Muscle layer of duodenum (tissue), 2 donors: ENCODE measurements around the gene NINJ2.
"Not testable (repeated sequence)": the region's sequence is repeated elsewhere in the genome, so short reads cannot be mapped to it uniquely, and the experiment has no call there.

Experiments
- H3K27ac ChIP-seq: one replicate; pipeline ENCODE4 v1.7.0; 2013; ENCODE audit warnings: mild to moderate bottlenecking, low read length
- H3K27me3 ChIP-seq: one replicate; pipeline ENCODE4 v1.7.0; 2013; ENCODE audit warnings: low read depth, mild to moderate bottlenecking, control low read depth, low read length
- H3K36me3 ChIP-seq, 2 donors: one replicate each; pipeline ENCODE4 v1.7.0; 2013; ENCODE audit warnings: low read length in 2 of 2, control low read depth in 1 of 2, mild to moderate bottlenecking in 1 of 2; ENCODE audit not compliant: insufficient read depth in 2 of 2, control insufficient read depth in 1 of 2
- H3K4me1 ChIP-seq, 2 donors: one replicate each; pipeline ENCODE4 v1.7.0; 2013; ENCODE audit warnings: low read length in 2 of 2, mild to moderate bottlenecking in 2 of 2, control low read depth in 1 of 2, moderate library complexity in 1 of 2; ENCODE audit not compliant: insufficient read depth in 2 of 2, control insufficient read depth in 1 of 2
- H3K4me3 ChIP-seq, 2 donors: one replicate each; pipeline ENCODE4 v1.7.0; 2013; ENCODE audit warnings: low read length in 2 of 2, low read depth in 1 of 2, mild to moderate bottlenecking in 1 of 2
- H3K9me3 ChIP-seq, 2 donors: one replicate each; pipeline ENCODE4 v1.7.0; 2013; ENCODE audit warnings: low read length in 2 of 2, control low read depth in 1 of 2, mild to moderate bottlenecking in 1 of 2; ENCODE audit not compliant: control insufficient read depth in 1 of 2
- donor health status: healthy.

Gene NINJ2, protein sequence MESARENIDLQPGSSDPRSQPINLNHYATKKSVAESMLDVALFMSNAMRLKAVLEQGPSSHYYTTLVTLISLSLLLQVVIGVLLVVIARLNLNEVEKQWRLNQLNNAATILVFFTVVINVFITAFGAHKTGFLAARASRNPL

DNA sequence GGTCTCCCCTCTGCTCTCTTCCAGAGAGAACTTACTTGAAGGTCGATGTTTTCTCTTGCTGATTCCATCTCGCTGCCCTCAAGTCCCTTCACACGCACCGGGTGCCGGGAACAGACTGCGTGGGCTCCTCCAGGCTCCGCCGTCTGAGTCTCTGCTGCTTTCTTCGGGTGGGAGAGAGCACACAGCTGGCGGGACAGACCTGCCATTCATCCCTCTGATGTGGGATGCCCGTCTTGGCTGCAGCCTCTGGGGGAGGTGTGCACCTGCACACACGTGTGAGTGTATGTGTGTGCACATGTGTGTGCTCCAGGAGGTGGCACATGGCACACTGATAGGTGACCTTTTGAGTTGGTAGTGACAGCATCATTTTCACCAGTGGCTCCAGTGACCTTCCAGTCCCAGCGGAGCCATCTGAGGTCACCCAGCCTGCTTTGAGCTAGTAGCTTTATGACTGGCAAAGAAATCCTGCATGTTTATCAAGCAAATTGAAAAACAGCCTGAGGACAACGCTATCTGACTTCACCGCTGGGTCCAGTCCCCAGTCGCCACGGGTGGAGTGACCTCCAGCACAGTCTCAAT is at the start of gene NINJ2:
TSS of gene NINJ2 (minus strand) at position 153 of the 579 bp plus-strand sequence. CDS start at position 68, 85 bp downstream.
- Histone ChIP-seq H3K4me3 (peak within 1 kb of the TSS; percentile 4 to 26), H3K36me3 (no peaks in the 10 kb centered on the region), H3K27ac (peak within 1 kb of the TSS; percentile 10), H3K4me1 (no peaks in the 10 kb centered on the region), H3K9me3 (no peaks in the 10 kb centered on the region), H3K27me3 (no peaks in the 10 kb centered on the region)

GRCh38 chr12:712172-712863 is 49.1 kb upstream of the NINJ2 start:
- Histone ChIP-seq H3K9me3 (no peaks in the 10 kb centered on the region), H3K36me3 (no peaks in the 10 kb centered on the region), H3K4me1 (no peaks in the 10 kb centered on the region), H3K27me3 (no peaks in the 10 kb centered on the region), H3K27ac (no peak overlapping the region), H3K4me3 (no peak overlapping the region)

DNA sequence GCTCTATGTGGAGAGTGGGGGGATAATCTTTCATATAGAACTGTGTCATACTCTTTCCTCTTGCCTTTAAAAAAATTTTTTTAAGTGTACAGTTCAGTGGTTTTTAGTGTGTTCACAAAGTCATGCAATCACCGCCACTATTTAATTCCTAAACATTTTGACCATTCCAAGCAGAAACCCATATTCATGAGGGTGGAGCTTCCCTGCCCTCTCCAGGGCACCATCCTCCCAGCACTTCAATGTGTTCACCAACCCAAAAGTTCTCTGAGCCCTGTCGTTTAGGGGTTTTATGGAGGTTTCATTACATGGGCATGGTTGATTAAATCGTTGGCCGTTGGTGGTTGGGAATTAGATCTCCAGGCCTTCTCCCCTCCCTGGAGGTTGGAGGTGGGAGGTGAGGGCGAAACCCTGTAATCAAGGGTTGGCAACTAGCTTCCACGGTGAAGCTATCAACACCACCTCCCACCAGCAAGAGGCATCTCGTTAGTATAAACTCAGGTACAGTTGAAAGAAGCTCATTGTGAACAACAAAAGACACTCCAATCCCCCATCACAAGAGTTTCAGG is 46.3 kb upstream of the NINJ2 start:
- Histone ChIP-seq H3K27me3 (no peaks in the 10 kb centered on the region), H3K9me3 (no peaks in the 10 kb centered on the region), H3K27ac (no peak overlapping the region), H3K4me3 (no peak overlapping the region), H3K4me1 (no peaks in the 10 kb centered on the region), H3K36me3 (no peaks in the 10 kb centered on the region)

DNA sequence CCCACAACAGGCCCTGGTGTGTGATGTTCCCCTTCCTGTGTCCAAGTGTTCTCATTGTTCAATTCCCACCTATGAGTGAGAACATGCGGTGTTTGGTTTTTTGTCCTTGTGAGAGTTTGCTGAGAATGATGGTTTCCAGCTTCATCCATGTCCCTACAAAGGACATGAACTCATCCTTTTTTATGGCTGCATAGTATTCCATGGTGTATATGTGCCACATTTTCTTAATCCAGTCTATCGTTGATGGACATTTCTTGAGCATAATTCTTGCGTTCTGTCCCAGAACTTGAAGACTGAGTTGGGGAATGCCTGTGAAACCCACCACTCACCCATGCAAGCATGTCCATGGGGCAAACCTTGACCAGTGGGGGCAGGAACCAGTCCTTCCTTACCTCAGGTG is 44.8 kb upstream of the NINJ2 start:
- not testable (repeated sequence) for H3K9me3 ChIP-seq, H3K27ac ChIP-seq, H3K4me3 ChIP-seq, H3K4me1 ChIP-seq, H3K36me3 ChIP-seq, H3K27me3 ChIP-seq

DNA sequence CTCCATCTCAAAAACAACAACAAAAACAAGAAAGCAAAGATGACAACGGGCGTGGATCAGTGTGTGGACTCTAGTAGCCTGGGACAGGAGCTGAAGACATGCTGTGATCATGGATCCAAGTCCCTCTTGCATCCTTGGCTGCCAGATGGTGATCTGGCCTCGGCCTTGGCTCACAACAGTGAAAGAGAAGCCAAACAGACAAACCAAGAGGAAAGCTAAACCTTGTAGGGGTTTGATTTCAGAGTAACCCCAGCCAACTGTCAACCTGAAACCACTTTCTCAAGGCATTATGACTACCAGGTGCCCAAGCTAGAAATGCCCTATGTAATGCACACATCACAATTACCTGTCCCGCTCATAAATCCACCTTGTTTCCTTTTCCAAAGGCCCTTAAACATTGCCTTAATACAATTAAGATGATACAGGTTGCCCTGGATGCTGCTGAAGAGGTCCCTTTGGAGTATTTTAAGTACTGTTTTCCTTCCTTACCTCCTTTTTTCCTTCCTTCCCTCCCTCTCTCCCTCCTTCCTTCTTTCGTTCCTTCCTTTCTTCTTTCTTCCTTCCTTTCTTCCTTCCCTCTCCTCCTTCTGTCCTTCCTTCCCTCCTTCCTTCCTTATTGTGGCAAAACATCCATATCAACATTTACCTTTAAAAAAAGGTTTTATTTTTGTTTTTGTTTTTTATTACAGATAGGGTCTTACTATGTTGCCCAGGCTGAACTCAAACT is 41.4 kb upstream of the NINJ2 start:
- no peaks in the 10 kb centered on the region for H3K9me3 ChIP-seq
- H3K27me3 ChIP-seq = no peaks in the 10 kb centered on the region
- H3K27ac ChIP-seq = no peak overlapping the region

DNA sequence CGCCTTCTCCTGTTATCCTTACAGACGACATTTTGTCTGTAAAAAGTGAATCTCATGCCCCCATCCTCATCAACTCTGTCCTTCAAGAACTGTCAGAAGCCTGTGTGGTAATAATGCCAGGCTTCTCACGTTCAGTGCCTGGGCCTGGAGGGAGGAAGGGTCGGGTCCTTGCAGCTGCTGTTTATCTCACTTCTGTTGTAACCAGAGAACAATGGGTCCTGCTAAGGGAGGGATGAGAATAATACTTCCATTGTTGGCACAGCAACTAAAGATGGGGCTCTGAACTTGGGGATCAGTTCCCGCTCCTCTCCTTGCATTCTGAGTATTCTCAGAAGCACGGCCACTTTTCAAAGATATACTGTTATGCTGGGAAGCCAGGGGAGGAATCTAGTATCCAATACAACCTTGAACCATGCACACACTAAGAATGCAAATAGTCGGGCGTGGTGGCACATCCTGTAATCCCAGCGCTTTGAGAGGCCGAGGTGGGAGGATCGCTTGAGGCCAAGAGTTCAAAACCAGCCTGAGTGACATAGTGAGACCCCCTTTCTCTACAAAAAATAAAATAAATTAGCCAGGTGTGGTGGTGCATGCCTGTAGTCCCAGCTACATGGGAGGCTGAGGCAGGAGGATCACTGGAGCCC is 38.8 kb upstream of the NINJ2 start:
- Histone ChIP-seq H3K27me3 (no peaks in the 10 kb centered on the region), H3K36me3 (no peaks in the 10 kb centered on the region), H3K4me3 (no peak overlapping the region), H3K4me1 (no peaks in the 10 kb centered on the region), H3K27ac (no peak overlapping the region), H3K9me3 (peaks cover 0 to 9% of the 10 kb centered on the region in 2 donors)

More for the DNA sequence above, 41.4 kb upstream of the NINJ2 start:
- no peaks in the 10 kb centered on the region for H3K36me3 ChIP-seq
- H3K4me3 ChIP-seq = no peak overlapping the region
- no peaks in the 10 kb centered on the region for H3K4me1 ChIP-seq

DNA sequence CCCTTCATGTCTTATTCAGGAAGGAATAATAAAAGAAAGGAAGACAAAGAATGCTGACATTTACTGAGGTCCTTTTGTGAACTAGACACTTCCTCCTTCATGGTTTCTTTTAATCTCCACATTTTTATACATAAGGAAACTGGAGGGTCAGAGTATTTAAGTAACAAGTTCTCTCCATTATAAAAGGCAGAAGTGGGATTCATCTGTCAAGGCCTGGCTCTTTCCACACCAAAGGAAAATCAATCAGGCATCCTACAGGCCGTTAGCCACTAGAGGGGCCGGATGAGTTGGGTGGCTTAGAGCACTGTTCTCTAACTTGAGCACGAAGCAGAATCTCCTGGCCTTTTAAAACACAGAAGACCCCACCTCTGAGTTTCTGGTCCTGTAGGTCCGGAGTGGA is 36.8 kb upstream of the NINJ2 start:
- H3K27ac ChIP-seq = no peak overlapping the region
- no peaks in the 10 kb centered on the region for H3K27me3 ChIP-seq
- H3K9me3 ChIP-seq = peaks cover 0 to 9% of the 10 kb centered on the region in 2 donors
- no peaks in the 10 kb centered on the region for H3K36me3 ChIP-seq
- H3K4me1 ChIP-seq = no peaks in the 10 kb centered on the region
- no peak overlapping the region for H3K4me3 ChIP-seq

DNA sequence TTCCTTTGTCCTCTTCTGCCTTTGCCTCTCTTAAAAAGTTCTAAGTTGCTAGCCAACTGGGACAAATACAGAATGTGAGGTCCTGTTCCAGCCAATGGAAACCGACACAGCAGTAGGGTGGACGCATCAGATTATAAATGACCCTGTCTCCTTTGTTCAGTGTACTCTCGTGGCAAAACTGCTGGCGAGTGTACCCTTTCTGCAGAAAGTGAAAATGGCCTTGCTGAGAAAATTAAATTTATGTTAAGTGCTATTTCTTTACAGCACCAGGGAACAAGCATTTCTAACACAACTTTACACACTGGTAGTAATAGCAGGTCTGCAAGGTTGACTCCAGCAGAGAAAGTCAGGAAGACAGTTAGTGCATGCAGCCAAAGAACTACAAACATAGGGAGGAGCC is 35.0 kb upstream of the NINJ2 start:
- H3K36me3 ChIP-seq, H3K27me3 ChIP-seq, H3K4me1 ChIP-seq, H3K4me3 ChIP-seq, H3K9me3 ChIP-seq, H3K27ac ChIP-seq: not testable (repeated sequence)

GRCh38 chr12:697481-697880 is 34.2 kb upstream of the NINJ2 start:
- no peak overlapping the region for H3K27ac ChIP-seq
- no peaks in the 10 kb centered on the region for H3K36me3 ChIP-seq
- H3K27me3 ChIP-seq = no peaks in the 10 kb centered on the region
- H3K9me3 ChIP-seq = peaks cover 0 to 9% of the 10 kb centered on the region in 2 donors
- H3K4me3 ChIP-seq = no peak overlapping the region
- H3K4me1 ChIP-seq = no peaks in the 10 kb centered on the region

- H3K4me3 ChIP-seq = no peak overlapping the region
- H3K9me3 ChIP-seq = peaks cover 0 to 9% of the 10 kb centered on the region in 2 donors
- H3K36me3 ChIP-seq = no peaks in the 10 kb centered on the region
- H3K27ac ChIP-seq = no peak overlapping the region
- no peaks in the 10 kb centered on the region for H3K4me1 ChIP-seq
- H3K27me3 ChIP-seq = no peaks in the 10 kb centered on the region
Observed at GRCh38 chr12:694734-695503, 31.7 kb upstream of the NINJ2 start.
